GM20000 (cell line): ENCODE data around the gene PGAP2.
A peak's percentile ranks its signal among the peaks of the same experiment; 100 is the strongest.

Source experiments
- DNase-seq: peaks from one replicate; pipeline ENCODE4 v3.0.0; 2012; ENCODE audit warnings: low spot score
- CTCF ChIP-seq: IDR thresholded peaks from 2 replicates; pipeline ENCODE4 v1.5.1; 2012; ENCODE audit warnings: mild to moderate bottlenecking, control low read depth; ENCODE audit errors: extremely low read depth, missing control alignments

Gene PGAP2

GRCh38 chr11:3853899-3854659, 45.7 kb downstream of the PGAP2 start:
- no peak for DNase-seq
- TF ChIP-seq CTCF = no peak

- TF ChIP-seq CTCF = no peak
- DNase-seq = no peak
These were observed 46.3 kb downstream of the PGAP2 start for GRCh38 chr11:3854660-3854976.

GRCh38 chr11:3854977-3855807, 46.8 kb downstream of the PGAP2 start, which contains the start of gene STIM1:
TSS of gene STIM1 (plus strand) at chr11:3855664. CDS start at chr11:3856271, 607 bp downstream.
- peak; percentile 94 for DNase-seq
- peak; percentile 99 for TF ChIP-seq CTCF

- DNase-seq = no peak
- no peak for TF ChIP-seq CTCF
These were observed 47.6 kb downstream of the PGAP2 start for GRCh38 chr11:3855808-3856491.

GRCh38 chr11:3856856-3857553, 48.6 kb downstream of the PGAP2 start:
- DNase-seq = no peak
- TF ChIP-seq CTCF = no peak

- no peak for DNase-seq
- no peak for TF ChIP-seq CTCF
These were observed 49.3 kb downstream of the PGAP2 start for GRCh38 chr11:3857628-3858027.
